Kidney (tissue), 14 donors: ENCODE measurements around the gene OSM. TPM values are rescaled to one million over a fixed set of nuclear protein-coding genes. Genes with fewer than 3 reads are reported as not detected.

Experiments used
- DNase-seq, 5 donors: peaks; one replicate each; pipeline ENCODE4 v3.0.0-alpha.2; 2013 to 2020
- FAIRE-seq: peaks from 2 replicates; lab custom pipeline; 2012; peaks lifted over from hg19 to GRCh38; lab: Jason Lieb, UNC
- H3K27ac ChIP-seq, 2 donors: one replicate each; pipeline ENCODE4 v1.7.0; 2013; ENCODE audit warnings: low read depth in 2 of 2, low read length in 2 of 2, inconsistent platforms in 1 of 2
- H3K27me3 ChIP-seq: one replicate; pipeline ENCODE4 v1.7.1; 2013; ENCODE audit warnings: low read length, inconsistent platforms; ENCODE audit not compliant: control insufficient read depth, insufficient read depth
- H3K36me3 ChIP-seq, 3 donors: one replicate each; pipeline versions ENCODE4 v1.7.0 to v1.7.1; 2013; ENCODE audit warnings: low read length in 3 of 3, control low read depth in 1 of 3, inconsistent platforms in 1 of 3; ENCODE audit not compliant: insufficient read depth in 3 of 3, control insufficient read depth in 2 of 3
- H3K4me1 ChIP-seq, 3 donors: one replicate each; pipeline versions ENCODE4 v1.7.0 to v1.7.1; 2013; ENCODE audit warnings: low read length in 3 of 3, inconsistent platforms in 1 of 3, low read depth in 1 of 3; ENCODE audit not compliant: control insufficient read depth in 2 of 3, insufficient read depth in 2 of 3
- H3K4me3 ChIP-seq, 3 donors: one replicate each; pipeline versions ENCODE4 v1.7.0 to v1.8.1; 2013; ENCODE audit warnings: low read length in 3 of 3, control low read depth in 1 of 3, inconsistent platforms in 1 of 3
- H3K9ac ChIP-seq, 3 donors: one replicate each; pipeline versions ENCODE4 v1.7.0 to v1.7.1; 2013; ENCODE audit warnings: low read length in 3 of 3, control low read depth in 1 of 3, inconsistent platforms in 1 of 3
- H3K9me3 ChIP-seq, 3 donors: one replicate each; pipeline versions ENCODE4 v1.7.0 to v1.7.1; 2013; ENCODE audit warnings: low read length in 3 of 3, control low read depth in 1 of 3, inconsistent platforms in 1 of 3; ENCODE audit not compliant: control insufficient read depth in 2 of 3, insufficient read depth in 1 of 3
- intact Hi-C: fragments of 100-400 bp; cut with DNase I; formaldehyde crosslinking; loops from one replicate; pipeline ENCODE4 v1.11.1; 2022
- polyA plus RNA-seq: library from polyadenylated mRNA; stranded (reverse); fragments of 350-450 nt; fragmentation: Illumina TruSeq; extraction: RNeasy Lipid Tissue Mini Kit (QIAGEN cat#74804); gene quantifications from one replicate; pipeline ENCODE4 v1.2.3, GENCODE V29; 2014; ENCODE audit warnings: low read depth, low replicate concordance; ENCODE audit not compliant: insufficient read depth
- total RNA-seq: library from RNA; stranded (reverse); fragmentation: NEBNext Ultra II Directional; extraction: Animal tissue kit (Norgen Biotek cat#: 25700); gene quantifications from one replicate; pipeline ENCODE4 v1.2.1, GENCODE V29; 2021
- TF ChIP-seq, protein P1 (sequence below): IDR thresholded peaks from 3 replicates; pipeline ENCODE4 v1.5.1; 2012; ENCODE audit warnings: mild to moderate bottlenecking, moderate library complexity, borderline replicate concordance; ENCODE audit not compliant: insufficient read depth; ENCODE audit errors: extremely low read depth
- donor health status: control.
- donor health status: control.
- donor health status: control.
- donor health status: control.
- donor health status: control.
- donor health status: DM: yes; HTN: yes; CAD: no.
- donor health status: Normal renal cell carcinoma (clear cell type).

Gene OSM
- total and polyA plus RNA-seq, 2 donors from 2014 or later = 0.56 to 1.2 TPM

DNA sequence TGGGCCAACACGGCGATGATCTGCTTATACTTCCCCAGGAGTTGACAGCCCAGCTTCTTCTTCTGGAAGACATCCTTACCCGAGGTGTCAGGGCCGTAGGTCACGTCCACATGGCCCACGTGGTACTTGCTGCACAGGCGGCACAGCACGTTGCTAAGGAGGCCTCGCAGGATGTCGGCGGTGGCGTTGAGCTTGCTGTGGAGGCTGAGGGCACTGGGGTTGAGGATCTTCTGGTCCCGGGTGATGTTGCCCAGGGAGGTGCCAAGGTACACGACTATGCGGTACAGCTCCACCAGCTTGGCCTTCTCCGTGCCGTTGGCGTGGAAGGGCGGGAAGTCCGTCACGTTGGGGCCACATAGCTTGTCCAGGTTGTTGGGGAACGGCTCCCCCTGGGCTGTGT, 23.0 kb downstream of the OSM start:
- Histone ChIP-seq H3K27me3 (no peaks in the 10 kb centered on the region), H3K27ac (no peak overlapping the region), H3K9ac (no peak overlapping the region), H3K9me3 (no peaks in the 10 kb centered on the region), H3K4me1 (peaks cover 0 to 9% (median 0%) of the 10 kb centered on the region in 3 donors), H3K4me3 (no peak overlapping the region), H3K36me3 (no peaks in the 10 kb centered on the region)
- TF ChIP-seq, protein P1, sequence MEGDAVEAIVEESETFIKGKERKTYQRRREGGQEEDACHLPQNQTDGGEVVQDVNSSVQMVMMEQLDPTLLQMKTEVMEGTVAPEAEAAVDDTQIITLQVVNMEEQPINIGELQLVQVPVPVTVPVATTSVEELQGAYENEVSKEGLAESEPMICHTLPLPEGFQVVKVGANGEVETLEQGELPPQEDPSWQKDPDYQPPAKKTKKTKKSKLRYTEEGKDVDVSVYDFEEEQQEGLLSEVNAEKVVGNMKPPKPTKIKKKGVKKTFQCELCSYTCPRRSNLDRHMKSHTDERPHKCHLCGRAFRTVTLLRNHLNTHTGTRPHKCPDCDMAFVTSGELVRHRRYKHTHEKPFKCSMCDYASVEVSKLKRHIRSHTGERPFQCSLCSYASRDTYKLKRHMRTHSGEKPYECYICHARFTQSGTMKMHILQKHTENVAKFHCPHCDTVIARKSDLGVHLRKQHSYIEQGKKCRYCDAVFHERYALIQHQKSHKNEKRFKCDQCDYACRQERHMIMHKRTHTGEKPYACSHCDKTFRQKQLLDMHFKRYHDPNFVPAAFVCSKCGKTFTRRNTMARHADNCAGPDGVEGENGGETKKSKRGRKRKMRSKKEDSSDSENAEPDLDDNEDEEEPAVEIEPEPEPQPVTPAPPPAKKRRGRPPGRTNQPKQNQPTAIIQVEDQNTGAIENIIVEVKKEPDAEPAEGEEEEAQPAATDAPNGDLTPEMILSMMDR = no peak
- intact Hi-C loops = no loop called here
- DNase-seq (no peak), FAIRE-seq (no peak)

DNA sequence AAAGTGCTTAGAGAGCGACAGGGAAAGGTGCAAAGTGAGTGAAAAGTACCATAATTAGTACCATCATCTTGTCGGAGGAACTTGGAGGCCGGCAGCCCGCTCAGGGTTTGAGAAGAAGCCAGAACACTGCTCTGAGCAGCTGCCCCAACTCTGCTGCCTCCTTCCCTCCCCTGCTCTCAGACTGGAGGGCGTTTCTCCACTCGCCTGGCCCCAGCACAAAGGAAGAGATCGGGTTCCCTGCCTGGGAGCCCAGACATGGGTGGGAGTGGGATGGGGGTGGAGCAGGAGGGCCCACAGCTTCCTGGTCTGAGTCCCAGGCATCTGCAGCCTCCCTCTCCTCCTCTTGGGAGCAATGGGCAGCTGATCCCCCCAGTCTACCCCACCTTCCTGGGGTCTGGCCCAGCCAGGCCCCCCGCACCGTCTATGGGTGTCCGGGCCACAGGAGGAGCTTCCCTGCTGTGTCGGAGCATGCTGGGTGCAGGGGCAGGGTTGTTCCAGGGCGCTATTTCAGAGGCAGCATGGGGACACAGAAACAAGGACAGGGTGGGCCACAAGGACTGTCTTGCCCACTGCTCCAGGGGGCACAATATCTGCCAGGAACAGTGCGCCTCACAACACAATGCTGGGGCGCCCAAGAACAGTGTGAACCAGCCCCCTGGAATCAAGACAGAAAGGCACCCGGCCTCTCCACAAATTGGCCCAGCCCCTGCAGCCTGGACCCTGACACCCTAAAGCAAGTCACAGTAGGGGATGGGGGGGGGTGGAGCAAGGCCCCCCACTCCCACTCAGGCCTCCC, 24.9 kb downstream of the OSM start:
- no peak overlapping the region for H3K9ac ChIP-seq
- intact Hi-C loops = no loop called here
- DNase-seq = peak in 4 of 5 donors; percentile 50 to 85 (median 60)

DNA sequence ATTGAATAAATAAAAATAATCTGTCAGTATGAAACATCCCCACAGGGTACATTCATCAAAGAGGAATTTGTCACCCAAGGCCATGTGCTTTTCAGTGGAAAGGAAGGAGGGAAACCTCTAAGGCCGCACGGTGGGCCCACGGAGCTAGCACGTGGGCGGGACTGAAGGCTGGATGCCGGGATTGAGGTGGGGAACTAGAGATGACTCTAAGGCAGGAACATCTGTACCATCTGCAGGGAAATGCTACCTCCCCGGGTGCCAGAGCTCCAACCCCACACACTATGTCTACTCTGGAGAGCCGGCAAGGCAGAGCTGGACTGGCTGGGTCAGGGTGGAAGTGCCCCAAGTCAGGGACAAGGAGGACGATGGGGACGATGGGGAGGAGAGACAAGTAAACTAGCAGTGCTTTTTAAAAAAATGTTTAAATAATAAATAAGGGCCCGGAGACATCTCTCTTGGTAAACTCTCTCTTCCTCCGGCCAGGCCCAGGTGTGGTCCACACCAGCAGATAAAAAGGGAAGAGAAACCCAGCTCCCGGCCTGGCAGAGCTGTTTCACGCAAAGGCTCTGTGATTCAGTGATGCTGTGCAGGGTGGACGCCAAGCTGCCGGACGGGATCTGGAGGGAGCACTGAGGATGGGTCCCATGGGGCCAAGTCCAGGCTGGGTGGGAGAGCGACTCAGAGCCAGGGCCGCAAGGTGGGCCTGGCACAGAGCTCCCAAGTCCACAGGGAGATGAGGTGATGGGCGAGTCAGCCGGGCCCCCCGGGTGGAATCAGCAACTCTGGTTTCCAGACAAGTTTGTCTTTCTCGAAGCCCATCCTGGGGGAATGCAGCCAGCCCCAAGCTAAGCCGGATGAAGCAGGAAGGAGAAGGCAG, 25.9 kb downstream of the OSM start:
- Histone ChIP-seq H3K9me3 (no peaks in the 10 kb centered on the region), H3K36me3 (no peaks in the 10 kb centered on the region), H3K27ac (no peak overlapping the region), H3K4me1 (peaks cover 0 to 8% (median 3%) of the 10 kb centered on the region in 3 donors), H3K27me3 (no peaks in the 10 kb centered on the region), H3K4me3 (no peak overlapping the region), H3K9ac (no peak overlapping the region)
- no peak for FAIRE-seq
- DNase-seq = no peak
- TF ChIP-seq, protein P1 = no peak
- intact Hi-C loops = no loop called here

More for the DNA sequence above, 24.9 kb downstream of the OSM start:
- no peaks in the 10 kb centered on the region for H3K27me3 ChIP-seq
- TF ChIP-seq, protein P1 = no peak
- no peak overlapping the region for H3K4me3 ChIP-seq
- no peaks in the 10 kb centered on the region for H3K9me3 ChIP-seq
- FAIRE-seq = no peak
- no peak overlapping the region for H3K27ac ChIP-seq
- peaks cover 0 to 7% (median 0%) of the 10 kb centered on the region in 3 donors for H3K4me1 ChIP-seq
- no peaks in the 10 kb centered on the region for H3K36me3 ChIP-seq
